Type B pancreatic cell (in vitro differentiated cells): ENCODE data around the gene STRADA. TPM values are rescaled to one million over a fixed set of nuclear protein-coding genes. Genes with fewer than 3 reads are reported as not detected.

Experiments
- DNase-seq: peaks from one replicate; pipeline ENCODE4 v3.0.0; 2021; ENCODE audit warnings: mixed read lengths; ENCODE audit not compliant: unreplicated experiment; ENCODE audit errors: extremely low spot score
- H3K27ac Mint-ChIP-seq: 2 replicates; pipeline ENCODE4 v1.8.0; 2021; ENCODE audit warnings: mild to moderate bottlenecking, mixed read lengths
- H3K27me3 Mint-ChIP-seq: 2 replicates; pipeline ENCODE4 v1.8.0; 2021; ENCODE audit warnings: mixed read lengths
- H3K36me3 Mint-ChIP-seq: 2 replicates; pipeline ENCODE4 v1.8.0; 2021; ENCODE audit warnings: mixed read lengths
- H3K4me1 Mint-ChIP-seq: one replicate; pipeline ENCODE4 v1.8.0; 2021; ENCODE audit warnings: mixed read lengths; ENCODE audit not compliant: unreplicated experiment
- H3K4me3 Mint-ChIP-seq: 2 replicates; pipeline ENCODE4 v1.8.0; 2021; ENCODE audit warnings: mild to moderate bottlenecking, mixed read lengths
- H3K9me3 Mint-ChIP-seq: 2 replicates; pipeline ENCODE4 v1.8.0; 2021; ENCODE audit warnings: mixed read lengths
- total RNA-seq: library from RNA; stranded (reverse); gene quantifications from 2 replicates; pipeline ENCODE4 v1.2.1, GENCODE V29; 2021; ENCODE audit warnings: low replicate concordance
- TF ChIP-seq, protein P1 (sequence below): fragments of 200-600 bp; sonication (generic); conservative IDR thresholded peaks from 2 replicates; pipeline ENCODE4 v1.5.0; 2021; ENCODE audit warnings: antibody characterized with exemption, mild to moderate bottlenecking

STRADA gene
- total RNA-seq, 1 donor from 2014 or later, result 43.9 TPM

- TF ChIP-seq, protein P1, sequence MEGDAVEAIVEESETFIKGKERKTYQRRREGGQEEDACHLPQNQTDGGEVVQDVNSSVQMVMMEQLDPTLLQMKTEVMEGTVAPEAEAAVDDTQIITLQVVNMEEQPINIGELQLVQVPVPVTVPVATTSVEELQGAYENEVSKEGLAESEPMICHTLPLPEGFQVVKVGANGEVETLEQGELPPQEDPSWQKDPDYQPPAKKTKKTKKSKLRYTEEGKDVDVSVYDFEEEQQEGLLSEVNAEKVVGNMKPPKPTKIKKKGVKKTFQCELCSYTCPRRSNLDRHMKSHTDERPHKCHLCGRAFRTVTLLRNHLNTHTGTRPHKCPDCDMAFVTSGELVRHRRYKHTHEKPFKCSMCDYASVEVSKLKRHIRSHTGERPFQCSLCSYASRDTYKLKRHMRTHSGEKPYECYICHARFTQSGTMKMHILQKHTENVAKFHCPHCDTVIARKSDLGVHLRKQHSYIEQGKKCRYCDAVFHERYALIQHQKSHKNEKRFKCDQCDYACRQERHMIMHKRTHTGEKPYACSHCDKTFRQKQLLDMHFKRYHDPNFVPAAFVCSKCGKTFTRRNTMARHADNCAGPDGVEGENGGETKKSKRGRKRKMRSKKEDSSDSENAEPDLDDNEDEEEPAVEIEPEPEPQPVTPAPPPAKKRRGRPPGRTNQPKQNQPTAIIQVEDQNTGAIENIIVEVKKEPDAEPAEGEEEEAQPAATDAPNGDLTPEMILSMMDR, result peak; percentile 46
- Mint-ChIP-seq H3K27me3 (peaks cover 3% of the 10 kb centered on the region), H3K4me1 (peaks cover 31% of the 10 kb centered on the region), H3K36me3 (peaks cover 27% of the 10 kb centered on the region), H3K9me3 (no peaks in the 10 kb centered on the region), H3K27ac (peak within 1 kb of the TSS; percentile 100), H3K4me3 (peak within 1 kb of the TSS; percentile 100)
- peak; percentile 93 for DNase-seq
Measured at GRCh38 chr17:63774141-63774968, 32.8 kb upstream of the STRADA start, which contains the start of gene DDX42. Gene DDX42 (plus strand): TSS chr17:63774170. CDS start chr17:63787050, 12,880 bp downstream.

- TF ChIP-seq, protein P1, result no peak
- H3K27ac Mint-ChIP-seq, result peak within 1 kb of the TSS; percentile 100
- peaks cover 31% of the 10 kb centered on the region for H3K4me1 Mint-ChIP-seq
- H3K9me3 Mint-ChIP-seq, result no peaks in the 10 kb centered on the region
- H3K27me3 Mint-ChIP-seq, result peaks cover 3% of the 10 kb centered on the region
- DNase-seq, result peak; percentile 98
- peaks cover 26% of the 10 kb centered on the region for H3K36me3 Mint-ChIP-seq
- peak within 1 kb of the TSS; percentile 100 for H3K4me3 Mint-ChIP-seq
Measured at GRCh38 chr17:63773272-63774140, 31.9 kb upstream of the STRADA start, which contains the start of gene CCDC47. Gene CCDC47 (minus strand): TSS chr17:63773597. CDS start chr17:63766175, 7,422 bp downstream.

GRCh38 chr17:63772801-63773271 lies 31.2 kb upstream of the STRADA start:
- Mint-ChIP-seq H3K27me3 (peaks cover 3% of the 10 kb centered on the region), H3K4me3 (peak overlapping the region; percentile 100), H3K36me3 (peaks cover 24% of the 10 kb centered on the region), H3K27ac (peak overlapping the region; percentile 100), H3K9me3 (no peaks in the 10 kb centered on the region), H3K4me1 (peaks cover 26% of the 10 kb centered on the region)
- no peak for DNase-seq
- TF ChIP-seq, protein P1, result no peak

DNA sequence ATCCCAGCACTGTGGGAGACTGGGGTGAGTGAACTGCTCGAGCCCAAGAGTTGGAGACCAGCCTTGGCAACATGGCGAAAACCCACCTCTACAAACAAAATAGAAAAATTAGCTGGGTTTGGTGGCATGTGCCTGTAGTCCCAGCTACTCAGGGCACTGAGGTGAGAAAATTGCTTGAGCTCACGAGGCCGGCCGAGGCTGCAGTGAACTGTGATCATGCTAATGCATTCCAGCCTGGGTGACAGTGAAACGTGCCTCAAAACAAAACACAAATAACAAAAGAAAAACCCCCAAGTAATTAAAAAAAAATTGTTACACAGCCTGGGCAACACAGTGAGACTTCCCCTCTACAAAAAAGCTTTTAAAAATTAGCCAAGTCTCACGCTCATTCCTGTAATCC lies 26.8 kb upstream of the STRADA start:
- no peaks in the 10 kb centered on the region for H3K27me3 Mint-ChIP-seq
- TF ChIP-seq, protein P1, result no peak
- no peak overlapping the region for H3K4me3 Mint-ChIP-seq
- no peak overlapping the region for H3K27ac Mint-ChIP-seq
- H3K4me1 Mint-ChIP-seq, result peaks cover 10% of the 10 kb centered on the region
- H3K36me3 Mint-ChIP-seq, result peaks cover 12% of the 10 kb centered on the region
- no peaks in the 10 kb centered on the region for H3K9me3 Mint-ChIP-seq
- no peak for DNase-seq

GRCh38 chr17:63766754-63767153 lies 25.2 kb upstream of the STRADA start:
- H3K4me3 Mint-ChIP-seq, result no peak overlapping the region
- TF ChIP-seq, protein P1, result no peak
- peaks cover 18% of the 10 kb centered on the region for H3K36me3 Mint-ChIP-seq
- H3K27ac Mint-ChIP-seq, result no peak overlapping the region
- no peaks in the 10 kb centered on the region for H3K27me3 Mint-ChIP-seq
- peaks cover 4% of the 10 kb centered on the region for H3K4me1 Mint-ChIP-seq
- DNase-seq, result no peak
- no peaks in the 10 kb centered on the region for H3K9me3 Mint-ChIP-seq
